Measurements from ENCODE around the gene PTPRD.

PTPRD gene

DNA sequence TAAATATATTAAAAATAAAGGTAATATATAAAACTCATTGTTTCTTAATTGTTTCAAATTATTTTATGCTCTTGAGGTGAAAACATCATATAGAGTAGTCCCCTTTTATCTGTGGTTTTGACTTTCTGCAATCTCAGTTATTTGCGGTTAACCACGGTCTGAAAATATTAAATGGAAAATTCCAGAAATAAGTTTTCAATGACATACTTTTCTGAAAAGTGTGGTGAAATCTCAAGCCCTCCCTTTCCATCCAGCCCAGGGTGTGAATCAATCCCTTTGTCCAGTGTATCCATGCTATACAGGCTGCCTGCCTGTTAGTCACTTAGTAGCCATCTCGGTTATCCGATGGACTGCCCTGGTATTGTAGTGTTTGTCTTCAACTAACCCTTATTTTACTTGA, 2266.5 kb downstream of the PTPRD start:
- no peak for DNase-seq

DNA sequence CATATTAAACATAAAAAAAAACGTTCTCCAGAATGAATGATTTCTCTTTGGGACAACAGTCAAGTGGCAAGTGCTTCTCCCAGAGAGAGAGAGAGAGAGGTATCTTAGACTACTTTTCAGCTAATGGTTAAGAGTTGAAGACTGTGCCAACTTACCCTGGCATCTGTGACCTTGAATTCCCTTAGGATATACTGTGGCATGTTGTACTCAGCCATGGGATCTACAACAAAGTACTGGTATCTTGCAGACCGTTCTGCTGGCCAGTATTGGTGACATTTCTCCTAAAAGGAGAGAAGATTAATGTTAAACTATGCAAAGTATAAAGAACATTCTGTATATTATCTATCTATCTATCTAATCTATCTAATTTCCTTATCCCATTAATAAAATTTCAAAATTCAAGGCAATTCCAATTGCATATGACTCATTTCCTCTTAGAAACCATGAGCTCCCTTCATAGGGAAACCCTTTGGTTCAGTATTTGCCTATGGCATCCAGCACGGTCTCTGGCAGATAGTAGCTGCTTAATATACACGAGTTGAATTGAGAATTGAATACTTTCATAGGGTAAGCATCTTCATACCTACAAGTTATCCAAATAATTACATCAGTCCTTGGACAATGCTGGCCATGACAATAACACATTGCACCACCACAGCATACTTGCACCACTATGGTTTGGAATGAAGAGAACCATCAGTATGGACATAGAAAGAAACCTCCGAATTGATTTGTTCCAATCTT, 2273.9 kb downstream of the PTPRD start:
- no peak for DNase-seq

DNA sequence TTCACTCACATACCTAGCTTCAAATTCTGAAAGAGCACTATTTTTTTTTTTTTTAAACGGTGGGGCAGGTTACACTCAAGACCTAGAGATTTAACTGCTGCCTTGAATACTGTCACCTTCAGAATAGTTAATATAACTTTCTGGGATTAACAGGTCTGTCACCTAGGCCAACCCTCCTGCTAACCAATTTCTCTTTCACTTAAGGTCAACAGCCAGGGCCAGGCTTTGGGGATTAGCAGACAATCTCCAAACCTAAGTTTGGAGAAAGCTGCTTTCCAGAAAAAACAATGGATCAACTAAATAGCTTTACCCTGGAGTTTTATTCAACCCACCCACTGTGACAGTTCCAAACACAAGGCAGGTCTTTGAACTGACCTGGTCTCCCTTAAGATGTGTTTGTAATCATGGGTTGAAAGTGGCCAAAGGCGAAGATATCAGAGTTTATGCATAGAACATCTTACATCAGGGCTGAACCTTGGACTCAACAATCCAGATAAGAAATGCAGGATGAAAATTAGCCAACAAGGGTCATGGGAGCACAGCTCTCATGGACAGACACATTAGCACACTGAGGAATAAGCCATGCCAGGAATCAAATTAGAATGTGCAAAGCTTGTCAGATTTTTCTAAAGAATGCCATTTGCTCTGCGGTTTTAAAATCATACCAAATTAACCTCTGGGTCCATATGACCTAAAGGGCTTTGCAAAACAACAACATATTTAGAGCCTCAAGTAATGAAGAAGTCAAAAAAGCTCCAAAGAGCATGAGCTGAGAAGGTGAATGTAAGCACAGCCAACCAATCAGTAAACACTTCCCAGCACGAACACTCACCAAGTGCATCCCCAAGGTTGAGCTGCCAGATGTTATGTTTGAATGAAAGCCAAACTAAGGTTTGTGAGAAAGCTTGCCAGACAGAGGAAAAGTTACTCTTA, 2274.7 kb downstream of the PTPRD start:
- DNase-seq: no peak

DNA sequence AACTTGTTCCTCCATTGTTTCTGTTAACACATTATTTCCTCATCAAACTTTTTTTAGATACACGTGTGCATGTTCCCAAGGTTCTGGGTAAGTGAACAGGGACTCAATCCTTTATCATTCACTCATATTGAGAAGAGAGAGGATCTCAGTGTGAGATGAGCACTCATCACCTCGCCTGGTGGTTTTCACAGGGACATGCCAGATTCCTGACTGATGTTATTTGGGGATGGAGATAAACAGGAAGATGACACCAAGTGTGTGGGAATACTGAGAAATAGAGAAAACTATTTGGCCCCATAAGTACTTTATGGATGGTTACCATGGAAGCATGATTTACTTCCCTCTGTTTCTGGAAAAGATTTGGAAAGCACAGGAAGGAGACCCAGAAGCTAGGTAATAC, 2279.9 kb downstream of the PTPRD start:
- DNase-seq: no peak

DNA sequence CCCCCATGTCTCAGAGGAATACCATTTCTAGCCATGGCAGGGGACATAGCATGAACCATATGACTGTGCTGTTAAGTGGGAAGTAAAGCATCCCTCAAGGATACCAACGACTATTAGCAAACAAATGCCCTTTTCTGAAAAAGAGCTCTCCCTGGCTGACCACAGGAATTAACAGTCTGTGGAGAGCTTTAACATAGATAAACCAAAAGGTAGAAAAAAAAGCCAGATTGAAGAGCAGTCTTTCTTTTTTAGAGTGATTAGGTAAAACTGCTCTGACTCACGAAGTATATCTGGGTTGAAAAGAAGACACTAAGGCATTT, 2280.5 kb downstream of the PTPRD start:
- no peak for DNase-seq

DNA sequence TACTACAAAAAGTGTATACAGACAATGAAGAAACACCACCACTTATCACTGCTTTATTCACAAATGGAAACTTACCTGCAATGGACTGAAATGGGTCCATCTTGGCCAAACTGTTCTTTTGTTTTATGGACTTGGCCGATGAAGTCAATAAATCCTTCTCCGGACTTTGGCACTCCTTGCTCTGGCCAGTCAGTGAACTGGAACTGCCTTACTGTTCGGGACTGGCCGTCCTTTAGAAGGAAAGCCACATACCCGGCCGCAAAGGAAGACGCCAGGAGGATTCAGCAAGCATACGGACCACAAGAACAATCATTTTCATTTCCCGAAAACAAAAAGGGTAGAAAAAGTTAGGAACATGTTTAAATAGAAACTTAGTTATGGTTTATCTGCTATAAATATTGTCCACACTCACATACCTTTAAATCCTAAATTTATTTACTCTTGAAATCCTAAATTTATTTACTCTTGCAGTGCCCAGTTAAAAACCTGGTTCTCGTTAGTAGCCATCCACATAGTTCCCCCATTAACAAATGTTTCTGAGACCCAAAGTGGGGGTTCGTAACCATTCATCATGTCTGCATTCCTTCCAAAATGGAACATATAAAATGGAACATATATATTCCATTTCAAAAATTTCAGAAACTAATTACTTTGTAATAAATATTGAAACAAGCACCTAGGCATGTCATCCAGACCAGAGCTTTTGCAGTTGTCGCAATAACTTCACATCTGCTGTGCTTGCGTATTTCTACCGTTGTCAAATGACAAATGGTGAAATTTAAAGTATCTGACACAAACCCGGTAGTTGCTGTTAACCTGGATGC, 2281.1 kb downstream of the PTPRD start:
- DNase-seq: no peak

DNA sequence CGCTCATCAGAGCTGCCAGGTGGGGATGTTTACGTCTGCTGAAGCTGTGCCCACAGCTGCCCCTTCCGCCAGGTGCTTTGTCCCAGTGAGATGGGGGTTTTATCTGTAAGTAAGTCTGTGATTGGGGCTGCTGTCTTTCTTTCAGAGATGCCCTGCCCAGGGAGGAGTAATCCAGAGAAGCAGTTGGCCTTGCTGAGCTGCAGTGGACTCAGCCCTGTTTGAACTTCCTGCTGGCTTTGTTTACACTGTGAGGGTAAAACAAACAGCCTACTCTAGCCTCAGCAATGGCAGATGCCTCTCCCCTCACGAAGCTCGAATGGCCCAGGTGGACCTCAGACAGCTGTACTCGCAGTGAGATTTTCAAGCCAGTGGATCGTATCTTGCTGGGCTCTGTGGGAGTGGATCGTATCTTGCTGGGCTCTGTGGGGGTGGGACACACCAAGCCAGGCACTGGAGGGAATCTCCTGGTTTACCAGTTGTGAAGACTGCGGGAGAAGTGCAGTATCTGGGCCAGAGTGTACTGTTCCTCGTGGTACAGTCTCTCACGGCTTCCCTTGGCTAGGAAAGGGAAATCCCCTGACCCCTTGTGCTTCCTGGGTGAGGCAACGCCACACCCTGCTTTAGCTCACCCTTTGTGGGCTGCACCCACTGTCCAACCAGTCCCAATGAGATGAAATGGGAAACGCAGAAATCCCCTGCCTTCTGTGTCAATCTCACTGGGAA, 2283.1 kb downstream of the PTPRD start:
- DNase-seq: peak; percentile 99

DNA sequence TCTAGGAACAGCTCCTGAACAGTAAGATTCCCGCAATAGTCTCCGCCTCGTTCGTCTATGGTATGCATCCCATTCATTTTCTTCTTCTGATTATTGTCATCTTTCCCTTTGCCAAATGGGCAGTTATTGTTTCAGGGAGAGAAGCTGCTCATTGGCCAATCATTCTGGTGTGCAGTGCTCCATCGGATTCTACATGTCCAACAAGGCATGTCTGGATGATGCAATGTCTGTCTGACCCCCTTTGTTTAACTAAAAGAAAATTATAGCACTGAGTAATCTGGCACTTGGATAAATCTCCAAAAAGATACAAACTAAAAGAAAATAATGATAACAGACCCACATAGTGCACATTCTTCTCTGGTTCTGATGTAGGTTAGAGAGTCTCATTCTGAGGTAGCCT, 2297.6 kb downstream of the PTPRD start:
- DNase-seq: no peak

DNA sequence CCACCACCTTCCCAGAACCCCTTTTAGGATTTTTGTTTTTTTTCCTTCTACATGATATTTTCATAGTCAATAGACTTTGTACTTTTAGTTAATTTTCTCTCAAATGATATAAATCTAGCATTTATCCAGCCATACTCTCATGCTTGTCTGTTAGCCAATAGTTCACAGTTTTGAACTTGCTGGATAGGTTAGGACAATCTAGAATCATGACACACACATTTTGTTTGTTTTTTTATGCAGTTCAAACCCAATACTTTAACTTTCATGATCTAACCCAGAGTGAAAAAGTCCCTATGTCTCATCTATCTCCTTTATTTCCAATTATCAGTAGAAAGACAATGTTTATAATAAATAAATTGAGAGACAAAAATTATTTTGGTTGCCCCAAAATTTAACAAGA, 2303.5 kb downstream of the PTPRD start:
- no peak for DNase-seq

DNA sequence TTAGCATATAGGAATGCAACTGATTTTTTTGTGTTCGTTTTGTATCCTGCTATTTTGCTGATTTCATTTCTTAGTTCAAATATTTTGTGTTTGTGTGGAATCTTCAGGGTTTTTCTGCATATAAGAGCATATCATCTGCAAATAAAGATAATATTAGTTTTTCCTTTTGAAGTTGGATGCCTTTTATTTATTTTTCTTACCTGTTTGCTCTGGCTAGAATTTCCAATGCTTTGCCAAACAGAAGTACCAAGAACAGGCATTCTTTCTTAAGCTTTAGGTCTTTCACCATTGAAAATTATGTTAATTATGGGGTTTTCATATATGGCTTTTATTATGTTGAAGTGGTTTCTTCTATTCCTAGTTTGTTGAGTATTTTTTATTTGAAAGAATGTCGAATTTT, 2308.1 kb downstream of the PTPRD start:
- no peak for DNase-seq

DNA sequence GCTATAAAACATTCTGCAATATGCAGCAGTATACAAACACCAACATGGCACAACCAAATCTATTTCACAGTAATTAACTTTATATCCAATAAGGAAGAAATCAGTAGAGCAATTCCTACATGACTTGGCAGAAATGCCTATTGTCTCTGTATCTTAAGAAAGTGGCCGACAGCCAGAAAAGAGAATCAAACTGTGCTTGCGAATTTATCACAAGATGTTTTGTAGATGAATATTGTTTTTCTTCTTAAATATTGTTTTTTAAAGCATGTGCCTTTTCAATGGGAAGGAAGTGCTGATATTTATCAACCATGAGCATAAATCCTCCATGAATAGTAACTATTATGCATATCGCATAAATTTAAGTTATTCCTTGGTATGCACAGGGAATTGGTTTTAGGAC, 2311.5 kb downstream of the PTPRD start:
- no peak for DNase-seq

DNA sequence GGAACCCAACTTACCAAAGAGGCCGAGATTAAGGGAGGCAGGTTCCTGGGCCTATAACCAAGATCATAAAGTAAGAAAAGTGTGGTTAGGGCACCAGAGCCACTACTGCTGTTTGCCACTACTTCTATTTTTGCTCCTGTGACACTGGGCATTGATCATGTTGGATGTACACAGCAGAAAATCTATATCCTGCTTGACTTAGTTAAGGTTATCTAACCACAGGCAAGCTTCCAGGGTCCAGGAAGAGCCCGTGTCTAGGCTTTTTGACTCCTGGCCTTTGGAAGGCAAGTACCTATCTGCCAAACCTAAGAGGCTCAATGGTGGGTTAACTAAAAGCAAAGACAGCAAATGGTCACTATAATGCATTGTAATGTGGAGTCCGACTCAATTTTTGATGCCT, 2315.8 kb downstream of the PTPRD start:
- DNase-seq: no peak

DNA sequence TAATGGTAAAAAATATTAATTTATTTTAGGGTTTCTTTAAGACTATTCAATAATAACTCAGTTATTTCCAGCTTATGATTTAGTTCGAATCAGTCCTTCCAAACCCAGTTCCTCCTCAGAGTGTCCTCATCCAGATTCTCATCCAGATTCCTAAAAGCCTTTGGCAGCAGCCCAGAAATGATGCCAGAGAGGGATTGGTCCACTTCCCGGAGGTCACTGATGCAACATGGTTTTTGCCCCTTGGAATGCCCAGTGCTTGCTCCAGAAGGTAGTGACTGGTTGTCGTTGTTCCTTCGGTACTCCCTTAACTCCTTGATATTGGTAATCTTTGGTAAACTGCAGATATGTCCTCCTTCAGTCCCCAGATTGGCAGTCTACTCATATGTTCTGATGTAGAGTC, 2320.1 kb downstream of the PTPRD start:
- DNase-seq: no peak

DNA sequence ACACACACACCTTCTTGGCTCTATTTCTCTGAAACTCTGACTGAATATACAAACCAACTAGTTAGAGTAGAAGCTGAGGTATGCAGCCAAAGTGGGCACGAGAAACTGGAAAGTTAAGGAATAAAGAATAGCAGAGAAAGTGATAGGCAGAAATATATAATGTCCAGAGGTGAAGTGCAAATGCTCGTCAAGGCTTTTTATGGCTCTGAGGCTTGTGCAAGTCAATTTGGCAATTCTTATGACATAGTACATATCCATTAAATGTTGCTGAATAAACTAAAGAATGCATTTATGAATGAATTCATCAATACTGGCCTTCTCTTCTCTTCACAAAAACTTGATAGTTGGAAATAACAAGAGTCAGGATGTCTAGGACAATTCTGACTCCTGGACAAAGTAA, 2323.1 kb downstream of the PTPRD start:
- DNase-seq: no peak

DNA sequence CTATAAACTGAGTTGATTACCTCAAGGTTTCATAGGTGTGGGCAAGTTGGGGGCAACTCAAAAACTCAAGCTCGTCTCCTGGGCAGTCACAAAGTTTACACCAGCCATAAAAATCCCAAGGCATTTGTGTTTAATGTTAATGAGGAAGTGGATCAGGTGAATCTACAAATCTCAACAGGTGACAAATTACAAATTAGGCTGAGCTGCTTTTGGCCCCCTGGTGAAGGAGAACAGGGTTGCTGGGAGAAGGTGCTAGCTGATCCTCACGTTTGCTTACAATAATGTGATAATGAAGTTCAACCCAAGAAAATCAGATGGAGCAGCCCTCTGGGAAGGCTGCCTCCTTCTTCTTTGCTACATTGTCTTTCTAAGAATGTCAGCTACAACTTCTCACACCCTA, 2324.8 kb downstream of the PTPRD start:
- DNase-seq: peak; percentile 14

DNA sequence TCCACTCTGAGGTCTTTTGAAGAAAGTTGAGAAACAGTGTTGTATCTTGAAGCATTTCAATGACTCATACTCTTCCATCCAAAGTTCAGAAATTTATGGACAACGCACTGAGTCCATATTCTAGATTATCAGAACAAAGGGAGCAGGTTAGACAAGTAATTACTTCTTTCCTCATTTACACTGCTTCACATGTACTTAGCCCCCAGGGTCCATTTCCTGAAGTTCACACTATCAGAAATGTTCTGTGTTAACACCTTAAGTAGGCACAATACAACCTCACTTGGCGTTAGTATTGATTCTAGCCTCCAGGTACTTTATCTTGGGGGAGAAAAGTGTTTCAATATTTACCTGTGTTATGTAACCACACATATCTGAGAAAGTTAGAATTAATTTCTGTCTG, 2325.3 kb downstream of the PTPRD start:
- DNase-seq: peak; percentile 36

DNA sequence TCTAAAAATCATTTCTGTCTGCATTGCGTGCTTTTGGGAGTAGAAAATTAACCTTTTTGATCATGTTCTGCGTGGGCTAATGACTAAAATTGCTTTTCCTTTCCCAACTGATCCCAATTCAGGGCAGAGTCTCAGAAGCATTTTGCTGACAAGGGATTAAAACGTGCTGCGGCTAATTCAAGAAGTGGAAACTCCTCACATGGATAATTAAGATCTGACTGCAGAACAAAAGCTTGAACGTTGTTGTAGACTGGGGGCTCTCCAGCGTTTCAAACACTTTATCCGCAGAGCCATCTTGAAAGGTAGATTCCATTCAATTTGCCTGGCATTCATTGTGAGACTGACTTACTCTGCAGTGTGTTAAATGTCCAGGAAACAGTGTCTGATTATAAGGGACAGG, 2327.9 kb downstream of the PTPRD start:
- no peak for DNase-seq

DNA sequence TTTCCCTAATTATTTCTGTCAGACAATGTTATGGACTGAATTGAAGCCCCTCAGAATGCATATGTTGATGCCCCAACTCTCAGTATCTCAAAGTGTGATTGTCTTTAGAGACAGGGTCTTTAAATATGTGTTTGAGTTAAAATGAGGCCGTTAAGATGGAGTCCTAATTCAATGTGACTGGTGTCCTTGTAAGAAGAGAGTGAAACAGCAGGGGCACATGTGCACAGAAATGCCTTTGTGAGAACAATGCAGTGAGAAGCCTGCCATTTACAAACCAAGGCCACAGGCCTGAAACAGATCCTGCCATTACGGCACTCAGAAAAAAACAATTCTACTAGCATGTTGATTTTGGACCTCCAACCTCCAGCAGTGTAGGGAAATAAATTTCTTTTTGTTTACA, 2330.3 kb downstream of the PTPRD start:
- peak; percentile 32 for DNase-seq

DNA sequence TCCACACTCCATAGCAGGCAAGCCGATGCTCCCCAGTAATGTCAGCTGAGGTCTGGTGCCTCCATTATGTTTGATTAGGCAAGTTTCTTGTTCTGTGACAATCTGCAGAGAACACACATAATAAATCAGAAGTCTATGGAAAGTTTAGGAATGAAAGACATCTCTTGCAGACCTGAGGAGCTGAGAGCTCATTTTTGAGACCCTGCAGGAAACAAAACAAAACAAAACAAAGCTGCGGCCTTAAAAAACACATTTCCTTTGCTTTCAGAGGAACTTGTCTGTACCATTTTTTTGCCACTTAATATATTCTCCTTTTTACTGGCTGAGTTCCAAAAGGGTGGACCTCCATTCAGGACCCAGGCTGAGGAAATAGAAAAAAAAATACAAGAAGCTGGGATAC, 2332.0 kb downstream of the PTPRD start:
- DNase-seq: no peak

DNA sequence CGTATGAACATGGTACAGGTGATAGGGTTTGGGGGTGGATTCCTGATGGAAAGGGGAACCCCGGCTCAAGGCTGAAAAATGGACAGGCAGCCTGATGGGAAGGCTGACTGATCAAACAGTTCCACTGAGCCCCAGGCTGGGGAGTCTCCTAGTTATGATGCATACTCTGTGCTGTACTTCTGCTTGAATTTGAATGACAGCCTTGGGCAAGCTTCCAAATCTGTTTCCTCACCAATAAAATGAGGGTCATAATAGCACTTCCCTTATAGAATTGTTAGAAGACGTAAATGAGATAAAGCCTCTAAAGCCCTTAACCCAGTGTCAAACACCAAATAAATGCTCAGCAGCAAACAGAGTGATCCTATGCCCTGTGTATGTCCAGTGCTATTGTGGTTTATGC, 2334.8 kb downstream of the PTPRD start:
- DNase-seq: no peak

DNA sequence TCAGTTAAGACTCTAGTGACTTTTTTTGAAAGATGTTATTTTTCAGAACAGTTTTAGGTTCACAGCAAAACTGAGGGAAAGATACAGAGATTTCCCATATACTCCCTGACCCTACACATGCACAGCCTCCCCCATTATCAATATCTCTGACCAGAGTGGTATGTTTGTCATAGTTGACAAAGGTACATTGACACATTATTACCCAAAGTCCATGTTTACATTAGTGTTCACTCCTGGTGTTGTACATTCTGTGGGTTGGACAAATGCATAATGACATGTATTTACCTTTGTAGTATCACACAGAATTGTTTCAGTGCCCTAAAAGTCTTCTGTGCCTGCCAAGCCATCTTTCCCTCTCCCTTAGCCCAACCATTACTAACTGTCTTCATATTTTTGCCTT, 2342.6 kb downstream of the PTPRD start:
- DNase-seq: no peak

DNA sequence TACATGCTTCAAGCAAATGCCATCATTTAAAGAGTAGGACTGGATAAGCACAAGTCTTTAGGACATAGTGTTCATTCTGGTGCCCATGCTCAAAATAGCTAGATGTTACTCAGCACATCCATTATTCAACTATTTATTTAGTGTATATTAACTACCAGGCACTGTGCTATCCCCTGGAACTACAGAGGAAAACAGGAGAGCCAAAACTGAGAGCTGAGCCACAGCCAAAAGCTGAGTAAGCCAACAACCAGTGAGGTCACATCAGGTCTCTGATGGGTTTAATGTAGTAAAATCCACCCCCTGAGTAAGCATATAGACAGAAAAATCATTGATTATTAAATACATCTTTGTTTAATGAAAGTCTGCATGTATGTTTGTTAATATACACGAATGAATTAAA, 2343.9 kb downstream of the PTPRD start:
- DNase-seq: no peak
